GF-D8 (cell line): ENCODE measurements around the gene CTNNA2.

Experiments
- DNase-seq: peaks from one replicate; lab custom pipeline; 2025; lab: John Stamatoyannopoulos, UW

Gene CTNNA2

DNA sequence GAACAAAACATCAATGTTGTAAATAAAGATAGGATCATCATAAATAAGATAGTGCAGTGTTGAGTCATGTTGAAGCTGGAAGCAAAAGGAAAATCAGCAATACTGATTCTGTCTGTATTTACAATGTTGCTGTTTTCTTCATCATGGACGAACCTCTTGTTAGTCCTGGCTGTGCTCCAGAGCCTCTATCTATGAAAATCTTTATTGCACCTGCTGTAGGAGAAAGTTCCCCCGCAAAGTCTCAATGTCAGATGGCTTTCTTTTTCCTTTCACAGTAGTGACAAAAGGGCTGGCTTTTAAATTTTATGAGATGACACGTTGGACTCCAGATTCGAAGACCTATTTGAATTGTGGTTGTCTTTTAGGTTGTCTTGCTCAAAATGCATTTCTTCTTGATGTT is 890.2 kb downstream of the CTNNA2 start:
- DNase-seq, result no peak

DNA sequence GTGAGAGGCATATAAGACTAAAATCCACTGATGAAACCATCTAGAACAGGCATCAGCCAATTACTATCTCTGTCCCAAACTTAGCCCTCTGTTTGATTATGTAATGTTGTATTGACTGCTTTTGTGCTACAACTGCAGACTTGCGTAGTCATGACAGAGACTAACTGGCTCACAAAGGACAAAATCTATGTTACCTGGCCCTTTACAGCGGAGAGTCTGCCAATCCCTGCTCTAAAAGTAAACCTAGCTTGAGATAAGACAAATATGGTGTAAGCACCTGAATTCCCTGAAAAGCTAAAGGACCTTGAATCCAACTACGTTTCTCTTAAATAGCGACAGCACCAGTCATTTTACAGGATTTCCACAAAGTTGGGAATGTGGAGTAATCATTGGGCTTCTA is 894.5 kb downstream of the CTNNA2 start:
- DNase-seq, result no peak

DNA sequence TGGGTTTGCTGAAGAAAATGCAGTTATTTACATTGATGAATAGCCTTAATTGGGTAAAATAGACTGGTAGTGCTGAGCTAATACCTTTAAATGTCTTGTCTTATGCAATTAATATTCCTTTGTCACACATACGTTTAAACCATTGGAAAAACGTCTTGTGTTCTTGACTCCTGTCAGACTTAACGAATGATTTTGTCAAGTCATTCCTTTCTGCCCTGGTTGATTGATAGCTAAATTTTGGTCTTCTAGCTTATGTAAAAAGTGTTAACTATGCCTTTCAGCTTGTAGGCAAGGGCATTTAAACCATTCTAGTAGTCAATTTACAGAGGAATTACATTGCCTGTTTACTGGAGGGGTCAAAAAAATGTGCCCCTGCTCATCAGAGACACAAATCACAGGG is 897.5 kb downstream of the CTNNA2 start:
- DNase-seq, result no peak

DNA sequence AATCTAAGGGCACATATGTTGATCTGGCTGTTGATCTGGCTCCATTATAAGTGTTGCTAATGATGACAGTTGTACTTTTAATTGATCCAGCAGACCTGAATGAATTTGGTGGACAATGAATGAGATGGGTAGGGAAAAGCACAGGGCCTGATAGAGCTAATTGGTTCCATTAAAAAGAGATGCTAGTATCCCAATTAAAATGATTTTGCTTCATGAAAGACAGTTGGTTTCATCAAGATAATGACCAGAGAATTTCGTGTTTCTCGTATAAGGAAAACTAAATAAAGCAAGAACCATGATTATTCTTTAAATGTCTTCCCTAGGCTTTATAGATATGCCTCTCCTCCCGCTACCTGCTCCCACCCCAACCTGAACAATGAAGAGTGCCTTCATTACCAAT is 900.3 kb downstream of the CTNNA2 start:
- no peak for DNase-seq

DNA sequence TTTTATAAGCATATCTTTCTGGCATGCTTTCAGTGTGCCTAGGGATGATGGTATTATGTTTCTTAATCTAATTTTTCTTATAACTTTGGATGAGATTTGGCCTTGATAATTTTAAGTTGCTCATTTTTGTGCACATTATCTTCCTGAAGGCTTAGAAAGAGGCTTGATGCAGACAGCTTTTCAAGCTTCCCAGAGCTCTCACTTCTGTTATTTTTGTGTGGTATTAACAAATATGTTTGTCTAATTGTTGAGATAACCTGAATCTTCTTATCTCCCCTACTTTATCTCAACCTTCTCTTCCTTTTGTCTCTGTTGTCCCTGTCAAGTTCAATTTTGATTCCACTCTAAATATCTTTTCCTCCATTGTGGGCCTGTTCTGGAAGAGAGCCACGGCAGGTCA is 904.9 kb downstream of the CTNNA2 start:
- no peak for DNase-seq

DNA sequence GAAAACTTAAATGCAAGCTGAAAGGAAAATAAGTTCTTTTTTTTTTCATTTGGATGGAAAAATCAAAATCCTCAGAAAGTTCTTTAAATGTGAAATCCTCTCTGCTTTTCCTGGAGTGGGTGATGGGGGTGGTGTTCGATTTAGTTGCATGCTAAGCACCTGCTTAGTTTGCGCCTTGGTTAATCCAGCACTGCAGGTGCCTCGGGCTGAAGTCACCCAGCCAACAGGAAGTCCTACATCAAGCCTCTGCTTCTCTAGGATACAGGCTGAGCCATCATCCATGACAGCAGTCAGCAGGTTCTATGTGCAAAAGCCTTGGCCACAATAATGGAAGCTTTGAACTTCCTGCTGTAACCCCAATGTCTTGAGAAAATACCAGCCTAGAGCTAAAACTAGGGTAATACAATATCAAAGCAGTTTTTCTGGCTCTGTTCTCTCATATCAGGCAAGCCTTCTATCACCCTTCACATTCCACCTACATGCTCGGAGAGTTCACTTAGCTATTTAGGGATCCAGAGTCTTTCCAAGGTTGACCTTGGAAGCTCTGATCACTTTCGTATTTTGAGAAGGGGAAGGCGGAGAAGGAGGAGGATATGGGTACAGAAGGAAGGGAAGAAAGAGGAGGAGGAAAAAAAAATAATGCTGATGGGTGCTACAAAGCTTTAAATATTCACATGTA is 907.8 kb downstream of the CTNNA2 start:
- no peak for DNase-seq

DNA sequence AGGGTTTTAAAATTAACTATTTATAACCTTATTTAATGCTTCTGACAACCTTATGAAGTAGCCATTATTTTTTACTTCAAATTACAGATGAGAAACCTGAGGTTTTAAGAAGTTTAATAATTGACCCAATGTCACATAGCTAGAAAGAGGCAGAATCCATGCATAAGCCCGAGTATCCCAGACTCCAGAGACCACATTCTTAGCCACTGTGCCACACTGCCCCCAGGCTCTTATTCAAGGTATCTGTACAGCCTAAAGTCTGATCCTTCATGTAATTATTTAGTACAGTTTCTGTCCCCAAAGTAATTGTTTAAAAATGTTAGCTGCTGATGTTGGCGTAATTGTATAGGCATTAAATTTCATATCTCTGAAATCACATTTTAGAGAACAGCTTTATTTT is 916.4 kb downstream of the CTNNA2 start:
- DNase-seq, result no peak

DNA sequence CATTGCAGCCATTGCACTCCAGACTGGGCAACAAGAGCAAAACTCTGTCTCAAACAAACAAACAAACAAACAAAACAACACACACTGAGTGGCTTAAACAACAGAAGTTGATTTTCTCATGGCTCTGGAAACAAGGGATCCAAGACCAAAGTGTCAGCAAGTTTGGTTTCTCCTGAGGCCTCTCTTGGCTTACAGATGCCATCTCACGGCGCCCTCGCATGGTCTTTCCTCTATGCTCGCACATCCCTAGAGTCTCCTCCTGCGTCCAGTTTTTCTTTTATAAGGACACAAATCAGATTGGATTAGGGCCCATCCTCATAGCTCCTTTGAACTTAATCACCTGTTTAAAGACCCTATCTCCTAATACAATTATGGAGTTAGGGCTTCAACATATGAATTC is 925.1 kb downstream of the CTNNA2 start:
- no peak for DNase-seq

DNA sequence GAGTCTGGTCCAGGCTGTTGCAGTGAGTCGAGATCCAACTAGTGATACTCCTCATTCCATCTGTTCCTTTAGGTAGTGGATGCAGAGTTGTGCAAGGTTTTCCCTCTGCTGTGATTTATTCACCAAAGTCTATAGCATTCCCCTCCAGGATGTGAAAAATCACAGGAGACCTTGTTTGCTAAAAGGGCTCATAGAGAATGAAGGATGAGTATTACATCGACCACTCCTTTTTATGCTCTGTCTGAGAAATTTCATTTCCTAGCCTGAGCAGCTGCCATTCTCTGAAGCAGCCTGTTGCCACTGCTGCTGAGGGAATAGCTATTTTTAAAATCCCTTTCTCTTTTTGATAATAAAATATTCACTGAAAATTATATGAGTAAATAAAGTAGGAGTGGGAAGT is 925.8 kb downstream of the CTNNA2 start:
- DNase-seq, result no peak

DNA sequence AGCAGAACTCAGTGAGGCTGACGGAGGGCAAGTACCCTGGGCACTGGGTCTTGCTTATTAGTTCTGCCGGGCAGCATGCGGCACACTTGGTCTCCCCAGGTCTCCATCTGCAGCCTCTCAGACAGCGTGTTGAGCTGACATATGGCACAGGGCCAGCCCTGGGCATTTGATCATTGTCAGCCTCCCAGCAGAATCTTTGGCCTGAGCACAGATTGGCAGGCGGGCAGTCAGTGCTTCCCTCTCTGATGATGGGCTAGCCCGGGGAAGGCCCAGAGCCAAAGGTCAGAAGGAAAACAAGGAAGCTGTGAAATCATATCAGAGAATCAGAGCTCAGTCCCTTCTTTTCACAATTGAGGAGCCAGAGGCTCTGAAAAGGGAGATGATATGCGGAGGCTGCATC is 941.8 kb downstream of the CTNNA2 start:
- no peak for DNase-seq

DNA sequence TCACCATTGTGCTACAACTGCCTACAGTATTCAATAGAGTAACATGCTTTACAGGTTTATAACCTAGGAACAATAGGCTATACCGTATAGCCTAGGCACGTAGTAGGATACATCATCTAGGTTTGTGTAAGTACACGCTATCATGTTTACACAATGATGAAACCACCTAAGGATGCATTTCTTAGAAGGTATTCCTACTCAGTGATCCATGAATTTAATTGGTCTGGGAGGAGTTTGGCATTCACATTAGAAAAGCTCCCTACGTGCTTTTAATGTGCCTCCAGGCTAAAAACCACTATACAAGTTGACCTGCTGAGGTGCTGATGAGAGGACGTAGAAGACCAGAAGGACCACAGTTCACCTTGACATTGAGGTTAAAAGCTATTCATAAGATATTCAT is 946.2 kb downstream of the CTNNA2 start:
- DNase-seq, result no peak

DNA sequence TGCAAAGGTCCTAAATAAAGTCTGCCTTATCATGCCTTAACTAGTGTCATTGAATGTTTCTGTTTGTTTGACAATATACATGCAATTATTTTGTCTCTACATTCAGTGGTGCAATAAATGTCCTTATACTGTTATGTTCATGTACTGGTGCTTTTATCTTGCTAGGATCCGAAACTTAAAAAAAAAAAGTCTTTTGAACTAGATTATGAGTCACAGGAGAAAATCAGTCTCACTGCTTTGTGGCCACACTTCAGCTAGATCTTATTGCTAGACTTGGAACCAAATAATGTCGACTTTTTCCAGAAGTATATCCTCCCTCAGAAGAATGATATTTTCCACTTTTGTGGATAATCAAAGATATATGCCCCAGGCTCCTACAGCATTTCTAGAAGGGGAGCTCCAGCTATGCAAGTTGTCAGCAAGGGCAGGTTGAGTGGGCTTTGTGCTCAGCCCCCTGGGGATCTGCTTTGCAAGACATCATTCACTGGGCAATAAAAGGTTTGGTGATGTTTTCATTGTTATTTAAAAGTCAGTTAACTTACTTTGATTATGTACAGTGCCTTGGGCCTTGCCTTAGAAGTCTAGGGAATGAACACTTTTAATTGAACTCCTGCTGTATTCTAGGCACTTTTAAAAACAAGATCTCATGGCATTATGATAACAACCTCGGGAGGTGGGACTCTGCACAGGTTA is 948.8 kb downstream of the CTNNA2 start:
- DNase-seq, result no peak

DNA sequence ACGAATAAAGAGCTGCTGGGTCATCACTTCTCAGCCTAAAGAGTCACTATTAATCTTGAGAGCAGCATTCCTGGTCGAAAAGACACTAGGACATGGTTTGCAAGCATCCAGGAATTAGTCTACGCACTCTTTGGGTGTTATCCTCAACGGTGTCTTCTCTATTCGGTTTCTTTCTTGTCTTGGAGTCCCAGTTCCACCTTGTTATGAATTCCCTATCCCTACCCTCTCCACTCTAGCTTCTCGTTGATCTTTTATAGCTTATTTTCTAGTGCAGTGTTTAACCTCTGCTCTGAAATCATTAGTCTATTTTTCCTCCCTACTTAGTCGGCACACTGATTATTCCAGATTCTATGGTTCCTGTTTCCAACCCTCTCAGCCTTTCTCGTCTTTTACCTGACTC is 949.8 kb downstream of the CTNNA2 start:
- no peak for DNase-seq

DNA sequence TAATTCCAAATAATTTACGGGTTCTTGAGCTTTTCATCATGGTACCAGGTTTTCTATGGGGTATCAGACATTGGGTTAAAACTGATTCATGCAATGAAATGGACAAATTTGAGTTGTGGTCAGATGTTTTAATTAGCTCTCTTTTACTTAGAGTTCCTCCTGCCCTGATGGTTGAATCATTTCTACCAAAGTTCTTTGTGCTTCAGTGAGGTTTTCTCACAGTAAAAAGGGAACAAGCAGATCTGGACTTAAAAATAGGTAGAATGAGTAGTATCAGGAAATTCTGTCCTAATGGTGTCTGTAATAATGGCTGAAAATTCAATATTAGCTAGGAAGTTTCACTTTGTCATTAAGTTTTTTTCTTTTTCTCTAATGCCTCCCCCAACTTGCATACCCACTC is 951.4 kb downstream of the CTNNA2 start:
- no peak for DNase-seq

DNA sequence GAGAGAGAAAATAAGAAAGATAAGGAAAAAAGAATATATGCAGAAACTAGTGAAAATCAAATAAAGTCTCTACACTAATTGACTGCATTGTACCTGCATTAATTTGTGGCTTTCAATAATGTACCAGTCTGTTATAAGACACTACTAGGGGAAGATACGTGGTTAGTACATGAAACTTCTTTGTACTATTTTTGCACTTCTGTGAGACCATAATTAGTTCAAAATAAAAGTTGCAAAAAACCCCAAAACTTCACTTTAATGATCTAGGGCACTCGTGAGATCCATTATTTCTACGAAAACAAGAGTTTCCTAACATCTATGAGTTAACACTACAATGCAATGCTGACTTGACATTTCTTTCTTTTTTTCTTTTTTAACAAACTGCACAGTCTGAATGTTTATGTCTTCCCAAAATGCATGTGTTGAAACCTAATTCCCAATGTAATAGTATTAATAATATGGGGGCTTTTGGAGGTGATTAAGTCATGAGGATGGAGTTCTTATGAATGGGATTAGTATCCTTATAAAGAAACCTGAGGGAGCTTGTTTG is 954.5 kb downstream of the CTNNA2 start:
- DNase-seq, result no peak

DNA sequence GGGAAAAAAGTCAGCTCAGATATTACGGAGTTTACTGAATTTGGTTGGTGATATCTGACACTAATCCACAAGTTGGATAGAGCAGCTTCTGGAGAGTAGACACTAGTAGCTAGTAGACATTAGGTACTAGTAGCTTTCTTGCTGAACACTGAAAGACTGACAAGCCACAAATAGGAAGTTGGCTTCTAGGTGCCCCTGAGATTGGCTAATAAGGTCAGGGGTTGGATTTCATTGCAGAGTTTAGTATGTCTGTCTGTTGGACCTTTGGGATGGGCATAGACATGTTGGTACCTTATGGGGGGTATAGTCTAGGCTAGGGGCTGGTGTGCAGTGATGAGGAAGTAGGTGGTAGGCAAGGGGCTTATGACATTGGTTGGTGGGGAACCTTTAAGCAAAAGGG is 956.6 kb downstream of the CTNNA2 start:
- DNase-seq, result no peak

DNA sequence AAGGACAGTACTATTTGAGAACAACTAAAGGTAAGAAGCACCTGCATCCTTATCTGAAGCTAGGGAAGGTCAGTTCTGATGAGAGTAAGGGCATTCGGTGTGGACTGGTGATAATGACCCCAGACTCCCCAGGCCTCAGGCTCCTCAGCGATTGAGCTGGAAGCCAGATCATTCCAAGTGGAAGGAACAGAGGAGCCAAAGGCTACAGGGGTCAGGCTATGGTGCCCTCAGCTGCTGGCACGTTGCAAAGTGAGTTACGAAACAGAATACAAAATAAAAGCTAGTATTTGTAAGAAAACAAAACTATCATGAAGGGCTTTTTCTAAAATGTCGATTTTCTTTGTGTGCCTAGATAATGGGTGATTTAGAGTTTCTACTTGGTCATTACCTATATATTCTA is 960.2 kb downstream of the CTNNA2 start:
- DNase-seq, result no peak

DNA sequence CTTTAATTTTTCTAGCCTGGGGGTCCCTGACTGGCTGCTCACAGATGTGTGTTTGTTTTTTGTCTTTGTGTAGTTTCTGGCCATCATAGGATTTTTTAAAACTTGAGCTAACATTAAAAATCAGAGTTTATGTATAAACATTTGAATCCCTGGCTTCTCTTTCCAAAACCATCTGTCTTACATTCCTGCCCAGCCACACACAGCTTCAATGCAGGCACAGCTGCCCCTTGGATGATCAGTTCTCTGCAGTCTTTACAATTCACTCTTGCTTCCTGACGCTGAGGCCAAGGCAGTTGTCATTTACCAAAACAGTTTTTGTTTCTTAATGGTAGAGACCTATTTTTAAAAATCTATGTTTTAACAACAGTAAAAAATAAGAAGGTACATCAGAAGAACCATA is 960.9 kb downstream of the CTNNA2 start:
- no peak for DNase-seq

DNA sequence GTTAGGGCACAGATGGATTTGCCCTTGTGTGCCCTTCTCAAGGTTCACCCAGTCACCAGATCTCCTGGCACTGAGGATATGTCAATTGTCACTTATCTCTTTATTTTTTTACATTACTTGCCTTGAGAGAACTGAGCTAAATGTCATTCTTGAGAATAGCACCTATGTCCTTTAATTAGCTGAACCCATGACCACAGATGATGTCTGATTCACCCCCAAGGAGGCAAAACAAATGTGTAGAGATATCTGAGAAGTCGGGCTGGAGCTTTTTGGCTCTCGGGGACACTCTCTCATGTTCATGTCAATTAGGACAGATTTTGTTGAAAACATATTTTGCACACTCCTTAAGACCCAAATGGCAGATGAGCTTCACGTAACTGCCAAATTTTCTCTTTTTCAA is 963.1 kb downstream of the CTNNA2 start:
- no peak for DNase-seq

DNA sequence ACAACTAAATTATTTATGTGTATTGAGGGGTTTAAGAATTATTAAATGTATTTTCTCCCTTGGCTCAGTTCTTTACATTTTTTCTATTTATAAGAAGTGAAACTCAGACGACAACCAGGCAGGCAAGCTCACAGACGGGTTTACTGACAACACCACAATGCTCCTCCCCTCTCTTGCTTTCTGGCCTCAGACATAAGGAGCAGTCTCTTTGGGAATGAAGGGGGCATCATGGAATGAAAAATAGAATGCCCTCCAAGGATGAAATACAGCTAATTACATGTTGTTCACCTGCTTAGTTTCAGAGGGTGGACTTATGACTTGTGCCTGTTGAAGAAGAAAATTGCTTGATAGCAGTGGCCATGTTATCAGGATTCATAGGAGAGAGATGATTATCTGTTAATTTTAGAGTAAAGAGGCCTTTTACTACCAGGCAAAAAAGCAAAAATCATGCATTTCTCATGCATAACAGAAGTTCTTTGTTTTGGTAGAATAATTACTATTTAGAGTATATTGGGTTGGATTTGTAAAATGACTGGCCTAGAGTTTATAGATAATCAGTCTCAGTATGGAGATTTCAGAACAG is 963.8 kb downstream of the CTNNA2 start:
- DNase-seq, result no peak

DNA sequence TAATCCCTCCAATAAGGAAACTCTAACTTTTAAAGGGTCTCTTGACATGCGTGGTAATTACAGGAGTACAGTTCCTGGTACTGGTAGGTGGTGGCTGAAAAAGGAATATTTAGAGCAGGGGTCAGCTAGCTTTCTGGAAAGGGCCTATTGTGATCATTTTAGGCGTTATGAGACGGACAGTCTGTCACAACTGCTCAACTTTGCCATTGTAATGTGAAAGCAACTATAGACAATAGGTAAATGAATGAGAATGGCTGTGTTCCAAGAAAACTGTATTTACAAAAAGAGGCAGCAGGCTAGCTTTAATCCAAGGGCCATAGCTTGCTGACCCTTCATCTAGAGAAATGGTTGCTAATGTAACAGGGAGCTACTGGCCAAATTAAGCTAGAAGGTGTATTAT is 969.4 kb downstream of the CTNNA2 start:
- DNase-seq, result no peak

DNA sequence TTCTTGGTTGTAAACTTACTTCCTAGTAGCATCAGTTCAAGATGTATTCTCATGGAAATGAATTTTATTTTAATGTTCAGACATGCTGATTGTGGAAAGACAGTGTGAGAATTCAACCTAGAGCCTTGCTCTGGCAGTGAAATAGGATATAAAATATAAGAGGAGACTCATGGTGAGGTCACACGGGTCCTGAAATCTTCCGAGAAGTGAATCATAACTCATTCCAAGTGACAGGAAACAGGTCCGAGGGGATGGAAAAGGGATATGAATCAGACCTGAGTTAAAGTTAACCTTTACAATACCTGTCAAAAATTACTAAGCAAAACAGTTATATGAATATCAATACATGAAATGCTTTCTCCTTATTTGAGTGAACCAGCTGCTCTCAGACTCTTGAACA is 976.9 kb downstream of the CTNNA2 start:
- DNase-seq, result no peak

DNA sequence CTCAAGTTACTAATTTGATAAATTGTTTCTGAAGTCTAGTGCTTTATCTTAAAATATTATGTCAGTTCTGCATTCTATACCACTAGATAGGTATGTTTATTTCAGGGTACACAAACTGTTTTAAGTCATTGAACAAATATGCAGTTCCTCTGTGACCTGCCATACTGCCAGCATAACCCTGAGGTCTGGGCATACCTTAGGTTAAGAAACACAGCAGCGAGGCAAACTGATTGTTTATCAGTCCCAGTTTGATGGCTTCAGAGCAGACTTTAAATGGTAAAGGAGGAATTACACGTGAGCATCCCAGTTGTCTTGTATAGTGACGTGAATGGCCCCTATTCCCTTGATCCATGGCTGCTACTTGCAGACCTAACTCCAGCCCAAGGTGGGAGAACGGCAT is 978.1 kb downstream of the CTNNA2 start:
- DNase-seq, result no peak

DNA sequence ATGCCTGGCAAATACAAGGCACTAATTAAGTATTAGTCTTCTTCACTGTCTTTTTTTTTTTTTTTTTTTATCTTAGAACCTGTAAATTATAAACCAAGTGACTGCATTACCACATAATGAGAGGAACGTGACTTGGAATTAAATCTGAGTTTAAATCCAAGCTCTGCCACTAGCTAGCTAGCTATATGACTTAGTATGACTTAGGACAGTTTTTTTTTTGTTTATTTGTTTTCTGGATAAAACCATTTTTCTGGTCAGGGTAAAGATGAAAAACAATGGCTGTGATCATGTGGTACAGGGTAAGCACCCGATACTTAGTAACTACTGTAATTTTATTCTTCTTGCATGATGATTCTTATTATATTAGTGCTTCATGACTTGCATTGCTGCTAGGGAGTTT is 983.5 kb downstream of the CTNNA2 start:
- no peak for DNase-seq
